Astrocyte of the cerebellum (primary cell): ENCODE measurements around the gene KLHDC4.
"Not testable (repeated sequence)": the region's sequence is repeated elsewhere in the genome, so short reads cannot be mapped to it uniquely, and the experiment has no call there.

Experiments
- DNase-seq: peaks from one replicate; pipeline ENCODE4 v3.0.0-alpha.2; 2011; ENCODE audit warnings: low read depth
- H3K4me3 ChIP-seq: 2 replicates; pipeline ENCODE4 v1.5.1; 2011; ENCODE audit warnings: mild to moderate bottlenecking, low read depth, low read length, moderate library complexity
- CTCF ChIP-seq: IDR thresholded peaks from 2 replicates; pipeline ENCODE4 v1.5.1; 2012; ENCODE audit warnings: low read length, low read depth, moderate library complexity, mild to moderate bottlenecking; ENCODE audit errors: missing control alignments
- in situ Hi-C: cut with HindIII; loops from 2 replicates; pipeline ENCODE4 v1.10.0; 2017; ENCODE audit warnings: low sequenced_read_pairs

KLHDC4 gene

GRCh38 chr16:87789437-87790291 is 23.9 kb upstream of the KLHDC4 start:
- no peak overlapping the region for H3K4me3 ChIP-seq
- in situ Hi-C loops, result no loop called here
- DNase-seq, result no peak
- TF ChIP-seq CTCF, result no peak

GRCh38 chr16:87788730-87789436 is 23.1 kb upstream of the KLHDC4 start:
- DNase-seq, in situ Hi-C loops, H3K4me3 ChIP-seq: not testable (repeated sequence)

GRCh38 chr16:87787451-87788091 is 21.8 kb upstream of the KLHDC4 start:
- H3K4me3 ChIP-seq, in situ Hi-C loops: not testable (repeated sequence)

GRCh38 chr16:87784812-87785211 is 19.0 kb upstream of the KLHDC4 start:
- no peak for TF ChIP-seq CTCF
- no peak for DNase-seq
- H3K4me3 ChIP-seq, result no peak overlapping the region
- in situ Hi-C loops, result no loop called here

More at GRCh38 chr16:87787451-87788091, 21.8 kb upstream of the KLHDC4 start:
- not testable (repeated sequence) for DNase-seq

- no peak overlapping the region for H3K4me3 ChIP-seq
- in situ Hi-C loops, result no loop called here
- DNase-seq, result no peak
- no peak for TF ChIP-seq CTCF
These were observed 16.2 kb upstream of the KLHDC4 start for GRCh38 chr16:87782033-87782432.

GRCh38 chr16:87780385-87780989 is 14.7 kb upstream of the KLHDC4 start:
- no peak for TF ChIP-seq CTCF
- in situ Hi-C loops, result no loop called here
- H3K4me3 ChIP-seq, result no peak overlapping the region
- no peak for DNase-seq

GRCh38 chr16:87778830-87779579 is 13.2 kb upstream of the KLHDC4 start:
- H3K4me3 ChIP-seq, result no peak overlapping the region
- in situ Hi-C loops, result no loop called here
- DNase-seq, result peak; percentile 84
- peak; percentile 81 for TF ChIP-seq CTCF
